GM10266 (cell line): ENCODE measurements around the gene ZNF423.

Experiments
- DNase-seq: peaks from one replicate; pipeline ENCODE4 v3.0.0; 2012; ENCODE audit errors: extremely low spot score
- CTCF ChIP-seq: IDR thresholded peaks from 2 replicates; pipeline ENCODE4 v1.5.1; 2012; ENCODE audit warnings: mild to moderate bottlenecking, low read depth; ENCODE audit not compliant: control insufficient read depth, insufficient read depth; ENCODE audit errors: missing control alignments

ZNF423 gene

DNA sequence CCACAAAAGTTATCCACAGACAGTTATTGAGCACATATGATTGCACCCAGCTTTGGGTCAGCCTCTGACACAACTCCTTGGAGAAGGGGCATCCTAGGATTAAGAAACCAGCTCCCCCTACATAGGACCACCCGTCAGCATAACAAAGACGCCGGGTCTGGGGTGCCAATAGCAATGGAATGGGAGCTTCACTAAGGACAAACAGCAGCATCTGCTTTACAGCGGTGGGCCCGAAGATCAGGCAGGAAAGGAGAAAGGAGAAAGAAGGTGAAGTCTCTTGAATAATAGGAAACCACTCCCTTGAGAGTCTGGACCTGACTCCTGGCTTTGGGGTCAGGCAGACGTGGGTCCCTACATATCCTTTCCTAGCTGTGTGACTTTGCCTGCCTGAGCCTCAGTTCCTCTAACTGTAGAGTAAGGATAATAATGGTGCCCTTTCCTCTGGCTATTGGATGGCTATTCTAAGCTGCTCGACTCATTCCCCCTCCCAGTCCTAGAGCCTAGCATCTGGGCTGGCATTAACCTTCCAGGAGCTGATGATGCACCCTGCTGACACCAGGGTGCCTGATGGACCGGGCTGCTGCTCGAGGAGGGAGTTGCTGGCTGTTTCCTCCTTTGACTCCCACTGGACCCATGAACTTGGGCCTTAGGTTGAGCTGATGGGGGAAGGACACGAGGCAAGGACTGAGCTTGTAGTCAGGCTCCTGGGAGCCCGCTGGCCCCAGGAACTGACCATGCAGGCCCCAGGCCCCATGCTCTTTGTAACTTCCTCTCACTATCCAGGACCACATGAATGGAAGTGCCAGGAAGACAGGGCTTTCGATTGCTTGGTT is 388.2 kb downstream of the ZNF423 start:
- no peak for TF ChIP-seq CTCF
- DNase-seq: no peak

DNA sequence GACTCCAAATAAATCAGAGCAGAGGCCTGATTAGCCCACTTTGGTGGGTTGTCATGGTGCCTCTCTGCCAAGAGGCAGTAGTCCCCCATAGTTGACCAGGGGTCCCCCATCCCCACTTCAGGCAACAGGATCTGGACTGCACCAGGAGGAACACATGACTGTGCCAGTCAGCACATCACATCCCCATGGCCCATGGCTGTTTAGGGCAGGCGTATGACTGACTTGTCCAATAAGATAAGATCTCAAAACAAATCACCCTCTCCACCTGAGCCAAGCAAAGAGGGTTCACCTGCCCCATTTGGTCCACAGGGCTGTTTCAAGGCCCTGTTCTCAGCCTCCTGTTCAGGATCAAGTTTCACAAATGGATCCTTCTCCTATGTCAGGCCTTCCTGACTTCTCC is 389.0 kb downstream of the ZNF423 start:
- DNase-seq: no peak
- TF ChIP-seq CTCF: no peak

DNA sequence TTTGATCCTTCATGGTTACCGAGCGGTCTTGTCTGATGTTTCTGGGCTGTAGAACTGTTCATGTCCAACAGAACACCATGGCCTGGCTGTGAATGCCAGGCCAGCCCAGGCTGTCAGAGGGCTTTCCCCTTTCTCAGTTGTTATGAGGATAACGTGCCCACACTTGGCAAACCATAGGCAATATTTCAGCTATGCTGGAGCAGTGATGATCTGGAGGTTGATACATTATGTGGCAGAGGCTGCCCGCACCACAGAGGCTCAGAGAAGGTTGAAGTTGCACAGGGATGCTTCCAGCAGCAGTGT is 389.4 kb downstream of the ZNF423 start:
- no peak for TF ChIP-seq CTCF

DNA sequence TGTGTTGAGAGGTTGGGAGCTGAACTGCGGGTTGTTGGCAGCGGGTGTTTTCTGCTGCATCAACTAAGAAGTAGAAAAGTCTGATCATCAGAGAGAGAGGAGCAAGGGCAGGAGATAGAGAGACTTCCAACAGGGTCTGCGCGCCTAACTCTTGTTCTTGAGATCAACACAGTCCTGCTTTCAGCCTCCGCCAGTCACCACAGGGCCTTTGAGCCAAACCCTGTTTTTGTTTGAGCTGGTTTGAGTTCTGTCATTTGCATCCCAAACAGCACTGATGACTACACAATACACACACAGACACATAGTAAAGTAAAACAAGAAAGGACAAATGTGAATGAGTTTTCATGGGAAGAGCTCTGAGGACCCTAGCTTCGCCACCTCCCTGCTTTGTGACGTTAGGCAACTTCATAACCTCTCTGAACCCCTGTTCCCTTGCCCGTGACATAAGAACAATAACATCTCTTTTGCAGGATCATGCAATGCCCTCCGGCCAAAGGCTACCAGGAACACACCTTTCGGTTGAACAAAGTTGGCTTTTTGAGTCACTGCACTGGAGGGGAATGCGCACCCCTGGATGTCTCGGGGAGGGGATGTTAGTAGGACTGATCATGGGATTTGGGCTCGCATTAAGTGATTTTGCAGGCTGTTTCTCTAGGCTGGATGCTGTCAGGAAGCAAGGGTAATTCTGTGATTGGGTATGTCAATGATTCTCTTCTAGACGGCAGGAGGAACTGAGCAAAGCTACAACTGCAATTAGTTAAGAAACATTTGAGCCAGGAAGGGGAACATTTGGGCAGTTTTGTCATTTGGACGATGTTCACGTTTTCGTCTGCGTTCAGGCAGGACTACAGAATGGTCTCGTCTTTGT is 390.0 kb downstream of the ZNF423 start:
- no peak for DNase-seq
- TF ChIP-seq CTCF: no peak

More for the DNA sequence above, 389.4 kb downstream of the ZNF423 start:
- no peak for DNase-seq

DNA sequence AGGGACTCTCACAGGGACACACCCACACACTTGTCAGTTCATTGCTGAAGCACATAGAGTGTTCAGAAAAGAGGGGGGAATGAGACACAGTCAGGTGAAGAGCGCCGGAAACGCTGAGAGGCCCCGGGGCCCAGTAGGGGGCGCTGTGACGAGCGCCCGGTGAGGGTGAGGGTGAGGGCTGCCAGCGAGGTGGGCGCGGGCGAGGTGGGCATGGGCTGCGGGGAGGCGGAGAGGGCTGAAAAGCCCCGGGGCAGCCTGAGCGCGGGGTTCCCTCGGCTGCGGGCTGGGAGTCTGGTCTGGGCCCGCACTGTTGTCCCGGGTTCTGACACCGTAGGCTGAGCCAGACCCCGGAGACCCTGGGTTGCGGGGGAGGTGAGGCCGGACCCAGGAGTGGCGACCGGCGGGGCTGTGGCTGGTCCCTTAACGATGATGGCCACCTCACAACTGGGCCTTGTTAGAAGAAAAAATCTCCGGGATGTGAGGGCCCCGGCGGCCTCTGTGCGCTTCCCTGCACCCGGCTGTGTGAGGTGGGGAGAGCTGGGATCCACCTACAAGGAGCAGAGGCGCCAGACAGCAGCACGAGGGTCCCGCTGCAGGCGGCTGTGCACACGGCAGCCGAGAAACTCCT is 390.9 kb downstream of the ZNF423 start:
- no peak for DNase-seq
- peak; percentile 18 for TF ChIP-seq CTCF

GRCh38 chr16:49464093-49464492 is 391.8 kb downstream of the ZNF423 start:
- no peak for DNase-seq
- no peak for TF ChIP-seq CTCF
